ENCODE data around the gene PKD1. TPM values are rescaled to one million over a fixed set of nuclear protein-coding genes. Genes with fewer than 3 reads are reported as not detected.

Gene PKD1
- total RNA-seq, 4 donors from 2014 or later, result 207 to 542 (median 381) TPM

DNA sequence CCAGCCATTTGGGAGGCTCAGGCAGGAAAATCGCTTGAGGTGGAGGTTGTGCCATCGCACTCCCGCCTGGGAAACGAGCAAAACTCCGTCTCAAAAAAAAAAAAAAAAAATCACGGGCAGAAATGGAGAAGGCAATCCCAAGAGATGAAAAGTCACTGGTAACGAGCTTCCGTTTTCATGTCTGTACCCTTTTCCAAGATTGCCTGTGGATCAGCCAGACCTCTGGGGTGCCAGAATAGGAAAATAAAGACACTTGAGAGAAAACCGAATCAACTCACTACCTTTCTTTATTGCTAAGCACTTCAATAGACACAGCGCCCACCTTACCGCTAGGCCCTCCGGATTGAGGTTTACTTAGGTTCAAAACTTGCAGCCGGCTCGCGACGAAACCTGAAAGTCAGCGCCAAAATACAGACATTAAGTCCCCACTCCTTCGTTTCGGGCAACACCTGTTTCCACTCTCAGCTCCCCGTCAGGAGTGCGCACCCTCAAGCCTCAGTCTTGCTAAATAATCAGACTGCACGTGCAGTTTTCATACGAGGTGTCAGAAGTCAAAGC, 18.9 kb upstream of the PKD1 start:
- peaks cover 0 to 9% (median 0%) of the 10 kb centered on the region in 3 donors for H3K36me3 ChIP-seq

DNA sequence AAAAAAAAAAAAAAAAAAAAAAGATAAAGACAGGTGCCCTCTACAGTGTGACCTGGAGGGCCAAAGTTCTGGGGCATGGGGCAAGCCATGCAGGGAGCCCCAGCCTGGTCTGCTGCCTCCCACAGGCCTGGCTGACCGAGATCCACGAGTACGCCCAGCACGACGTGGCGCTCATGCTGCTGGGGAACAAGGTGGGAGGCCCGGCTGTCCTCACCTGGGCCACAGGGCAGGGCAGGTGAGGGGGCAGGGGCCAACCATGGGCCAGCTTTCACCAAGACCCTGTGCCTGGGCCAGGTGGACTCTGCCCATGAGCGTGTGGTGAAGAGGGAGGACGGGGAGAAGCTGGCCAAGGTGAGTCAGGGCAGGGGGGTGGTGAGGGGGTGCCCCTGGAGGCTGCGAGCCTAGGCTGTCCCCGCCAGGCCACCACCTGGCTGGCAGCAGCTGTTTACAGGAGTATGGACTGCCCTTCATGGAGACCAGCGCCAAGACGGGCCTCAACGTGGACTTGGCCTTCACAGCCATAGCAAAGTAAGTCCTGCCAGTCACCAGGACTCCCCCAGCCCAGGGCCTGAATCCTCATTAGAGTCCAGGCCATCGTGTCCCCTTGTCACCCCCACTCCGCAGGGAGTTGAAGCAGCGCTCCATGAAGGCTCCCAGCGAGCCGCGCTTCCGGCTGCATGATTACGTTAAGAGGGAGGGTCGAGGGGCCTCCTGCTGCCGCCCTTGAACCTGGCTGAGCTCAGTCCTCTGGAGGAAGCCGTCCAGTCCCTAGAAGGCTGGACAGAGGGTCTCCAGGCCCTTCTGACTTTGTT, 17.2 kb upstream of the PKD1 start:
- Histone ChIP-seq H3K27ac (peak overlapping the region in 3 of 4 donors; percentile 68 to 82 (median 79)), H3K36me3 (peaks cover 0 to 9% (median 0%) of the 10 kb centered on the region in 3 donors), H3K4me1 (peaks cover 0 to 85% (median 72%) of the 10 kb centered on the region in 4 donors), H3K9me3 (no peaks in the 10 kb centered on the region), H3K27me3 (no peaks in the 10 kb centered on the region), H3K4me3 (peak overlapping the region; percentile 72 to 87 (median 76))
- DNase-seq (ENCODE audit: low spot score in 2 of 2), result no peak
- 36 to 51% methylated on average over 15 to 25 of the region's 25 CpGs for WGBS, 2 donors
- TF ChIP-seq EP300 (IDR thresholded peaks at IDR 0.05) (no peak), POLR2A (IDR thresholded peaks at IDR 0.05) (no peak)
- TF ChIP-seq, protein P1, sequence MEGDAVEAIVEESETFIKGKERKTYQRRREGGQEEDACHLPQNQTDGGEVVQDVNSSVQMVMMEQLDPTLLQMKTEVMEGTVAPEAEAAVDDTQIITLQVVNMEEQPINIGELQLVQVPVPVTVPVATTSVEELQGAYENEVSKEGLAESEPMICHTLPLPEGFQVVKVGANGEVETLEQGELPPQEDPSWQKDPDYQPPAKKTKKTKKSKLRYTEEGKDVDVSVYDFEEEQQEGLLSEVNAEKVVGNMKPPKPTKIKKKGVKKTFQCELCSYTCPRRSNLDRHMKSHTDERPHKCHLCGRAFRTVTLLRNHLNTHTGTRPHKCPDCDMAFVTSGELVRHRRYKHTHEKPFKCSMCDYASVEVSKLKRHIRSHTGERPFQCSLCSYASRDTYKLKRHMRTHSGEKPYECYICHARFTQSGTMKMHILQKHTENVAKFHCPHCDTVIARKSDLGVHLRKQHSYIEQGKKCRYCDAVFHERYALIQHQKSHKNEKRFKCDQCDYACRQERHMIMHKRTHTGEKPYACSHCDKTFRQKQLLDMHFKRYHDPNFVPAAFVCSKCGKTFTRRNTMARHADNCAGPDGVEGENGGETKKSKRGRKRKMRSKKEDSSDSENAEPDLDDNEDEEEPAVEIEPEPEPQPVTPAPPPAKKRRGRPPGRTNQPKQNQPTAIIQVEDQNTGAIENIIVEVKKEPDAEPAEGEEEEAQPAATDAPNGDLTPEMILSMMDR (IDR thresholded peaks at IDR 0.05), result no peak

More for the DNA sequence above, 18.9 kb upstream of the PKD1 start:
- Histone ChIP-seq H3K27me3 (no peaks in the 10 kb centered on the region), H3K27ac (peak overlapping the region in 3 of 4 donors; percentile 79 to 86 (median 82)), H3K9me3 (no peaks in the 10 kb centered on the region), H3K4me3 (peak overlapping the region; percentile 72 to 87 (median 76)), H3K4me1 (peaks cover 0 to 86% (median 76%) of the 10 kb centered on the region in 4 donors)
- 7% methylated on average over 23 of the region's 23 CpGs for WGBS, 2 donors
- DNase-seq (ENCODE audit: low spot score in 2 of 2), result no peak
- TF ChIP-seq, protein P1 (IDR thresholded peaks at IDR 0.05), result no peak
- TF ChIP-seq EP300 (IDR thresholded peaks at IDR 0.05) (no peak), POLR2A (IDR thresholded peaks at IDR 0.05) (no peak)

DNA sequence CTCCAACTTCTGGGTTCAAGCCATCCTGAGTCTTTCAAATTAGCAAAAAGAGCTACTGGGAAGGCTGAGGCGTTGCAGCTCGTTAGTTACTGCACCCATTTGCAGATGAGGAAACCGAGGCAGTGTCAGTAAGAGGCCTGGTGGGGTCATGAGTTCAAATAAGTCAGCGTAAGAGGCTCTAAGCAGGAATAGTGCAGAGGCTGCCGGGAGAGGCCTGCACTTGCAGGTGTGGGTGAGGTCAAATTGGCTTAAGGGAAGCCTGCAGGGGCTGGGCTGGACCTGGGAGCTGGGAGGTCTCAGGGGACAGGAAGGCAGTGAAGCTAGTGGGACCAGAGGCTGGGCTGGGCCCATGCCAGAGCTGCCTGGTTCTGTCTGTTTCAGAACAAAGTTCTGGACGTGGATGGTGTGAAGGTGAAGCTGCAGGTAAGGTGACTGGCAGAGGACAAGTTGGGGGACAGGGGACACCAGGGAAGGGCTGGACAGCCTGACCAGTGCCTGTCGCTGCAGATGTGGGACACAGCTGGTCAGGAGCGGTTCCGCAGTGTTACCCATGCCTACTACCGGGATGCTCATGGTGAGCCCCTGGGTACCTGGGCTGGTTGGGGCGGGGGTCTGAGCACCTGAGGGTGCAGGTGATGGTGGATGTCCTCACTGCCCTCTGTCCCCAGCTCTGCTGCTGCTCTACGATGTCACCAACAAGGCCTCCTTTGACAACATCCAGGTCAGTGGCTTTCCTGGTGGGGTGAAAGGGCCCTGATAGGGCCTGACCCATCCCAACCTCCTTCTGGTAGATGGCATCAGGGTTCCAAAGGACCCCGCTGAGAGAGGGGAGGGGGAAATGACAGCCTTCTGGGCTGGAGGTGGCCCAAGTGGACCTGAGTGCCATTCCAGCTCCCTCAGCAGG, 15.7 kb upstream of the PKD1 start:
- no peak for DNase-seq (ENCODE audit: low spot score in 2 of 2)
- 64 to 69% methylated on average over 13 of the region's 13 CpGs for WGBS, 2 donors
- Histone ChIP-seq H3K27me3 (no peaks in the 10 kb centered on the region), H3K9me3 (no peaks in the 10 kb centered on the region), H3K36me3 (peaks cover 0 to 9% (median 0%) of the 10 kb centered on the region in 3 donors), H3K4me1 (peaks cover 0 to 73% (median 61%) of the 10 kb centered on the region in 4 donors), H3K27ac (no peak overlapping the region), H3K4me3 (no peak overlapping the region)
- no peak for TF ChIP-seq POLR2A (IDR thresholded peaks at IDR 0.05)
- no peak for TF ChIP-seq EP300 (IDR thresholded peaks at IDR 0.05)
- TF ChIP-seq, protein P1 (IDR thresholded peaks at IDR 0.05), result no peak

DNA sequence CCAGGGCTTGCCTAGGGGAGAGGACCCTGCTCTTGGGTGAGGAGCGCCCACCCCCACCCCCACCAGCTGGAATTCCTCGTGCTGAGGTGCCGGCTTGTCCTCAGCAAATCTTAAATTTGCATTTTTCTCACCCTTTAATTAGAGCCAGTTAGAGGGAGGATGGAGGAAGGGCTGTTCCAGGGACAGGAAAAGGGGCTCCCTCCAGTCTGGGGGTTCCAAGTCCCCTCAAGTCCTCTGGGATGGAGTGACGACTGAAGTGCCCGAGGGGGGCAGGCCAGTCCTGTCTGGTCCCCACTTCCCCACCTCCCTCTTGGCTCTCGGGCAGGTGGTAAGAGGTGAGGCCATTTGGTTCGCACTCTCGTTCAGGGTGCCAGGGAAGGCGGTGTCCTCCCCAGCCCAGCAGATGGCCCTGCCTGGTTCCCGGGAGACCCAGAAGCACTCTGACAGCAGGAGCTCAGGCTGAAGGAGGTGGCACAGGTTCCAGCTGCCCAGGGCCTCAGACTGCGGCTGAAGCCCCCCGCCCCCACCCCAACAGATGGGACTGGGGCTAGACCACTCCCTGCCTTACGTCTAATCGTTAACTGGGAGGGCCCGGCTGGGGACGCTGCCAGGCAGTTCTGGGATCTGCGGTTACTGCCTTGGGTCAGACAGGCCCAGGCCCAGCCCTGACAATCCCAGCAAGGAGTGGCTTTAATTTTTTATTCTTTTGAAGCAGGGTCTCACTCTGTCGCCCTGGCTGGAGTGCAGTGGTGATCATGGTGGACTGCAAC, 14.9 kb upstream of the PKD1 start:
- Histone ChIP-seq H3K36me3 (peaks cover 0 to 9% (median 0%) of the 10 kb centered on the region in 3 donors), H3K9me3 (no peaks in the 10 kb centered on the region), H3K27me3 (no peaks in the 10 kb centered on the region), H3K4me3 (no peak overlapping the region), H3K27ac (no peak overlapping the region), H3K4me1 (peaks cover 0 to 69% (median 59%) of the 10 kb centered on the region in 4 donors)
- TF ChIP-seq POLR2A (IDR thresholded peaks at IDR 0.05) (no peak), EP300 (IDR thresholded peaks at IDR 0.05) (no peak)
- TF ChIP-seq, protein P1 (IDR thresholded peaks at IDR 0.05), result no peak
- DNase-seq (ENCODE audit: low spot score in 2 of 2), result no peak
- WGBS, 2 donors, result 47 to 68% methylated on average over 10 to 14 of the region's 18 CpGs
